Stimulated activated CD8-positive, alpha-beta memory T cell treated with anti-CD3 and anti-CD28 coated beads, Interleukin-7, amount 100 ng/mL, for 4 hours (primary cell): ENCODE data around the gene TFF1.

Experiments used
- DNase-seq, 2 donors: peaks; one replicate each; pipeline ENCODE4 v3.0.0-alpha.2; 2020; ENCODE audit warnings: low read depth in 2 of 2

TFF1 gene

GRCh38 chr21:42398436-42399028, 32.2 kb upstream of the TFF1 start:
- DNase-seq, result no peak

- DNase-seq, result no peak
Measured at GRCh38 chr21:42397746-42398394, 31.5 kb upstream of the TFF1 start.

DNA sequence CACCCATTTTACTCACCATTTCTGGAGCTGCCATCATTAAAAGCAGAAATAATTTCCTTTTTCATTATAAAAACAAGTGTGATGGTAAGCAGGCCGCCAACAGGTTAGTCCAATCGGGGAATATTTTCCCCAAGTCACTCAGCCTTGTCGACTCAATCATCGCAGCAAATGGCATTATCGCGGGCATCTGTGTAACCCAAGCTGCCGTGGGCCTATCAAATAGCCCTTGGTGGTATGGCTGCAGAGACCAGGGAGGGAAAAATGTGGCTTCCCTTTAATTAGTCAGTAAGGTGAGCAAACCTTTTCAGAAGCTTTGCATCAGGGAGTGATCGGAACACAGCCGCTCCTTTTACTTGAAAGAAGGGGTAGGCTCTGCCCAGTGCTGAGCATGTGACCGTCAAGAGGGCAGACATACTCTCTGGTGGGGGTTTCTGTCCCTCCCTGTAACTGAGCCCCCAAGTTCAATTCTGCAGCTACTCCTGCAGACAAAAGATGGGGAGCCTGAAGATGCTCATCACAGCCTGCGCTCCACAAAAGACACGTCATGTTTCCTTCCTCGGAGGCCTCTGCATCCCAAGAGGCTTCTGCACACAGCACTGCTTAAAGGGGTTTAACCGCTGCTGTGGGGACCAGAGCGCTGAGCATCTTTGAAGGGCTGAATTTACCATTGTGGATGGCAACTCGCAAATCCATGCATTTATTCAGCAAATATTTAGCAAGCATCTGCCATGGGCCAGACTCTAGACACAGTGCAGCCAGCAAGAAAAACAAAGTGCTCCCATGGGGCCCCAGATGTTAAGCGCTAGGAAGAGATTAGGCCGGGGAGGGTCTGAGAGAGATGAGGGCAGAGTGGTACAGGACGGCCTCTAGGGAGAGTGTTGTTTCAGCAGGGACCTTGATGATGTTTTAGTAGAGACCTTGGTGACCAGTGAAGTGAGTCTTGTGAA, 30.7 kb upstream of the TFF1 start:
- DNase-seq, result no peak

DNA sequence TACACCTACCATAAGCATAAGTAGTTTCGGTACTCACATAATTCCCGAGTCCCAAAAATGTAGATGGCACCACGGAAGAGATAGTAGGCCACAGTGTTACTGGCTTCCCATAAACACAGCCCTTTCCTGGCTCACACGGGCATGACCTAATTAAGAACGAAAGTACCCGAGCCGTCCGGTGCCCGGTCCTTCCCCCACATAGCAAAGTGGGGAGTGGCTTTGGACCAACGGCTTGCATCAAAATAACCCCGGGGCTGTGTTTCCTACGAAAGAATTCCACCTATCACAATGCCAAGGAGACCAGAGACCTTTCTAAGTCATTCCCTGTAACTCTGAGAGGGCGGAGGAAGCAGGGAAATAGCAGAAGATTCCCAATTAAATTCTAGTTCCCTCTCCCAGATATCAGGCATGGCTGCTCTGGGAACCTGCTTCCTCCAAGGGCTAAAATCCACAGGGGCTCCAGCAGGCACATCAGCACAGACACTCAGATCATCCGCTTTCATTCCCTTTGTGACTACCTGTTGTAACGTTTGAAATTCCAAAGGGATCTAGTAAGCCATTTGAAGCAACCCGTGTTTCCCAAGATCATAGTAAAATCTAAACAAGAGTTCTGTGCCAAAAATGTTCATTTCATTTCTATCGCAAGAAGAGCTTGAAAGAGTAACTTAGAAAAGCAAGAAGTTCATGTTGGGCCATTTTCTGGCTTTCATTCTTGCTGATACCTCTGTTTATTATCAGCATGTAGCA, 29.7 kb upstream of the TFF1 start, which contains the start of gene TMPRSS3:
TMPRSS3 (minus strand) TSS at position 148 of the 747 bp plus-strand sequence. CDS start 635 bp downstream, outside the sequence.
- DNase-seq, result no peak

- DNase-seq, result no peak
Measured at GRCh38 chr21:42395302-42395701, 29.0 kb upstream of the TFF1 start.

DNA sequence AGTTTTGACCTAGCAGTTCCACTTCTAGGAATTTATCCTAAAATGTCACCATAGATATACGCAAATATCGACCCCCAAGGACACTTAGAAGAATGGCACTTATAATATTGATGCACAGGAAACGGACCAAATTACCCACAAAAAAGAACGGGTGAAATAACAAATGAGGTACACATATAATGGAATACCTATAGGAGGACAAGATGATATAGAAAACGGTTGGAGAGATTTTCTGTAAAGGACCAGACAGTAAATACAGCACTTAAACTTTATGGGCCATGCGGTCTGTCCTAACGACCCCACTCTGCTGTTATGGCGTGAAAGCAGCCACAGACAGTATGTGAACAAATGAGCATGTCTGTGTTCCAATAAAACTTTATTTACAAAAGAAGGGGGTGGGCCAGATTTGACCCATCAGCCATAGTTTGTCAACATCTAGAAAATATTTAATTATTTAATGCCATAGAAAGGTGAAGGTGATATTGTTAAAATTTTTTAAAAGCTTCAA, 27.2 kb upstream of the TFF1 start:
- no peak for DNase-seq

DNA sequence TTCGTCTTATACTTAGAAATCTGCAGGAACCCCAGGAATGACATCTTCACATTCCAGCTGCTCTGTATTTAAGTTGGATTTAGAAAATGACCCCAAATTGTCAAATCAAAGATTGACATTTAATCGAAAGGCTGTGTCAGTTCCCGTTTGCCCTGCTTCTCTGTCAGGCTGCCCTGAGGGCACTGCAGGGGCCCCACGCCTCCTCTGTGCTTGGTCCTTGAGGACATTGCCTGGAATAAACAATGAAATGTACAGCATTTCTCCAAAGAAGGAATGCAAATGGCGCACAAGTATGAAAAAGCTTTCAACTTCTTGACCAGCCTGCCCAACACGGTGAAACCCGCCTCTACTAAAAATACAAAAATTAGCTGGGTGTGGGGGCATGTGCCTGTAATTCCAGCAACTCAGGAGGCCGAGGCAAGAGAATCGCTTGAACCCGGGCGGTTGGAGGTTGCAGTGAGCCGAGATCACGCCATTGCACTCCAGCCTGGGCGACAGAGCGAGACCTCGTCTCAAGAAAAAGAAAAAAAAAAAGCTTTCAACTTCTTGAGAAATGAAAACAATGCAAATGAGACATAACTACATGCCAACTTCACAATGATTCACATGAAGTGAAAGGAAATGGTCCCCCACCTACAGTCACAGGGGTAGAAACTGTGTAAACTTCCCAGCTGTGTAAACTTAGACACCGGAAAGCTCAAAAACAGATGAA, 26.6 kb upstream of the TFF1 start:
- no peak for DNase-seq

DNA sequence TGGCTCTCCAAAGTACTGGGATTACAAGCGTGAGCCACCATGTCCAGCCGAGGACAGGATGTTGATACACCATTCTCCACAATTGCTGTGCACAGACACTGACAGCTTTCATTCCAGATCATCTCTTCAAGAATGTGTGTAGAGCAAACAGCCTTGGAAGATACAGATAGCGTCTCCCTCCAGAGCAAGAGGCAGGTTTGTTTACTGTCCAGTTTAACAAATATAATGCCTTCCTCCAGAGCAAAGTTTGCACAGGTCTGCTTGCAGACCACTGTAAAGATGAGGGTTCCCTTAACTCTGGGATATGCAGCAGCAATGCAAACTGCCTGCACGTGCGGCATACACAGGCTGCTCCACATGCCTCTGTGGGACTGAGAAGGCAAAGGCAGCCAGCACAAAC, 25.0 kb upstream of the TFF1 start:
- DNase-seq, result no peak

DNA sequence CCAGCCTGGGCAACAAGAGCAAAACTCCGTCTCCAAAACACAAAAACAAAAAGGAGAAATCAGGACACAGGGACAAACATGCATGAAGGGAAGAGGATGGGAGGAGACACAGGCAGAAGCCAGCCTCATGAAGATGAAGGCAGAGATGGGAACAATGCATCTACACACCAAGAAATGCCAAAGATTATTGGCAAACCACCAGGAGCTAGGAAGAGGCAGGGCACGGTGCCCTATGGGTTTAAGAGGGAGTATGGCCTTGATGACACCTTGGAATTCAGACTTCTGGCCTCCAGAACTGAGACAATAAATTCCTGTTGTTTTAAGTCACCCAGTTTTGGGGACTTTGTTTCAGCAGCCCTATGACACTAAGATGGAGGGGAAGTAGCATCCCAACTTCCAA, 24.4 kb upstream of the TFF1 start:
- no peak for DNase-seq

GRCh38 chr21:42390193-42390592, 23.9 kb upstream of the TFF1 start:
- DNase-seq, result no peak

- DNase-seq, result no peak
Measured at GRCh38 chr21:42389449-42389835, 23.1 kb upstream of the TFF1 start.

- DNase-seq, result no peak
Measured at GRCh38 chr21:42388740-42389448, 22.6 kb upstream of the TFF1 start.

DNA sequence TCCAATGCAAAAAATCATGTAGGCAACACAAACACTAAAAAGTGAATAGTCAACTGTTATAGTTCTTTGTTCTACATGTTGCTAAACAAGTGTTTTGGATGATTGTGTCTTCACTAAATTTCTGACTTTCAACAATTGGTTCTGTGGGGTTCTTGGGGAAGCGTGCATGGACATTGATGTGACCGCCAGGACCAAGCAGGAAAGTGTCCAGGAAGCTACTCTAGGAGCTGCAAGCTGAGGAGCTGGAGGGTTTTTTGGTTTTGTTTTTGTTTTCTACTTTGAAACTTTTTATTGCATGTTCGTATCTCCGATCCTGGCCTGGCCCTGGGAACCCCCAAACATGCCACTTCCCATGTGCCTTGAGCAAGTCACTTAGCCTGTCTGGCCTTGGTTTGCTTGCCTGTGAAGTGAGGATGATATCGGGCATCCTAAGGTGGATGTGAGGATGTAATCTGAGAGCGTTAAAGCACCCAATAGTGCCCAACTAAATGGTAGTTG, 21.6 kb upstream of the TFF1 start:
- no peak for DNase-seq

DNA sequence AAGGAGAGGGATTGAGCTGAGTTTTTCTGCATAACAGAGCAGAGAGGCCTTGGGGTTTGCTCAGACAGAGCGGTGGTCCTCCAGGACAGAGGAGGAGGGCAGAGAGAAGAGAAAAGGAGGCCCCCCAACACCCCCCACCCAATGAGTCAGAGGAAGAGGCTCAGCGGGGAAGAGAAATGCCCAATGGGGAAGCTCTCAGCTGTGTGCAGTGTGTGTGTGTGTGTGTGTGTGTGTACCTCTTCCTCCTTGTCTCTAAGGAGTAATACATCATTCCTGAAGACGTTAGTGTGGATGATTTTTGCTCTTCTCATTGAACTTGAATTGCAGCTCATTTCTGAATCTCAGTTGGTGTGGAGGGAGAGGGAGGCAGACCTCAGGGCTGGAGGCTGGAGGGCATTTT, 20.8 kb upstream of the TFF1 start:
- DNase-seq, result no peak

DNA sequence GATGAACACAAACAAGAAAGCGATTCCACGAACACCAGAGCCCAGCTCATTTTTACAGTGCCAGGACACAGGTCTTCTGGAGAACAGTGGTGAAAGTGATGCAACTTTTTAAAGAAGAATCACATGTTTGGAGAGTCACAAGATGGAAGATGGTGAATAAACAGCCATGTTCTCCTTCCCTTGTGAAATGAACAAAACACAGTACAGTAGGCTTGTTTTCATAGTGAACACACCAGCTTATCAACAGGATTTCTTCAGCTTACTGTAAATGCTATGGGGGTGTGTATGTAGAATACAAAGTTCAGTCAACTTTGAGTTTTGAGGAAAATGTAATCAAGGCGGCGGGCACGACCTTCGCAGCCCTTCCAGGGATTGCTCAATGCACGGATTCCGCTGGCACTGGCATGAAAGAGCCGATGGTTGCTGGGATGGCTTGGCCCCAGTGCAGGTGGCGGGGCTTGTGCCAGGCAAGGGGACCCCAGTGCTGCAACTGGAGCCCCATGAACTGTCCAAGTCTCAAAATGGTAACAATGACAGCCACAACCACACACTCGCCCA, 19.8 kb upstream of the TFF1 start:
- no peak for DNase-seq

- no peak for DNase-seq
Measured at GRCh38 chr21:42385619-42386018, 19.3 kb upstream of the TFF1 start.

DNA sequence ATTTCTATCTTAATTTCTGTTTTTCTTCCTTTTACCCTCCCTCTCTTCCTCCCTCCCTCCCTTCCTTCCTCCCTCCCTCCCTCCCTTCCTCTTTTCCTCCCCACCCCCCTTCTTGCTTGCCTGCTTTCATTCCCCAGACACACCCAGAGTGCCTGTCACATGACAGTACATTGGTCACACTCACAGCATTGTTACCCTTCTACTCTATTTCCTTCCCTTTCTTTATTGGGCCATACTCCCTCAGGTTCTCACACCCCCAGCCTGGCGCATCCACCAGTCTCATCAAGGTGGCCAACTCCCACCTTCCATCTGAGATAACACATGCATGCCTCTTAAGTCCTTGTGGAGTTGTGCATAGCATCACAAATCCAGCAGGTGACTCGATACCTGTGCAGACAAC, 18.7 kb upstream of the TFF1 start:
- DNase-seq, result no peak

- no peak for DNase-seq
Measured at GRCh38 chr21:42384156-42384945, 18.0 kb upstream of the TFF1 start.

DNA sequence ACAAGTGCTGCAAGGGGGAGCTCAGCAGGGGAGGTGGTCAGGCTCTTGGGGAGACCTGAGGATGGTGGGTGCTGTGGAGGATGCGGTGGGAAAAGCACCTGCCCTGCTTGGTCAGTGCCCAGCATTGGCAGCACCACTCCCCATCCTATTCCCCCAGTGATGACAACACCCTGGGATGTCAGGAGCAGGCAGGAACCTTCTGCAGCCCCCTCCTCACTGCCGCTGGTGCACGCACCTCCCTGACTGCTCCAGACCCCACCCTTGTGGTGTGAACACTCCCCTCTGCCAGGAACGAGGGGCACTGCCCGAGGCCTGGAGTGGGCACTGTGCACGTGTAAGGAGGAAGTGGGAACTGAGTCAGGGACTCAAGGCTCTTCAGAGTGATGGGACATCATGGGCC, 17.0 kb upstream of the TFF1 start:
- DNase-seq, result no peak
